SK-N-SH (cell line): ENCODE measurements around the gene PLIN4. TPM values are rescaled to one million over a fixed set of nuclear protein-coding genes. Genes with fewer than 3 reads are reported as not detected.

Source experiments
- CTCF ChIA-PET: fragments of 300-600, 350-600 bp; formaldehyde crosslinking; extraction: SDS; loops from one replicate; lab custom pipeline; 2021; lab: Yijun Ruan, JAX
- POLR2A ChIA-PET: fragments of 350-600 bp; sonication (Branson Sonifier 250); formaldehyde crosslinking; extraction: SDS; loops from one replicate; lab custom pipeline; 2020; ENCODE audit warnings: antibody characterized with exemption, inconsistent platforms; lab: Yijun Ruan, JAX
- DNase-seq: peaks from one replicate; pipeline ENCODE4 v3.0.0; 2012
- H2AFZ ChIP-seq: fragments of 200-600 bp; sonication (generic); 2 replicates; pipeline ENCODE4 v1.8.1; 2016; ENCODE audit warnings: antibody characterized with exemption, mild to moderate bottlenecking, low read depth
- H3F3A ChIP-seq: fragments of 200-600 bp; sonication (generic); replicated peaks from 2 replicates; pipeline ENCODE3; 2016; ENCODE audit warnings: antibody characterized with exemption, mild to moderate bottlenecking; ENCODE audit not compliant: insufficient read depth
- H3K27ac ChIP-seq, 2 experiments: fragments of 200-500 bp in 1 of 2; fragments of 200-600 bp in 1 of 2; sonication (Bioruptor generic) in 1 of 2; sonication (generic), shearing (Covaris generic) in 1 of 2; 2 replicates each; pipeline versions ENCODE4 v1.5.1 to v1.6.1; 2014 to 2016; ENCODE audit warnings: low read depth in 2 of 2, inconsistent platforms in 1 of 2, low read length in 1 of 2, mild to moderate bottlenecking in 1 of 2, mixed read lengths in 1 of 2
- H3K27me3 ChIP-seq: fragments of 200-600 bp; sonication (generic), shearing (Covaris generic); 2 replicates; pipeline ENCODE4 v1.6.1; 2016; ENCODE audit warnings: mixed run types; ENCODE audit not compliant: insufficient read depth
- H3K36me3 ChIP-seq, 2 experiments: fragments of 200-500 bp in 1 of 2; fragments of 200-600 bp in 1 of 2; sonication (Bioruptor generic) in 1 of 2; sonication (generic) in 1 of 2; replicated peaks in 1 of 2; 2 replicates each; pipeline versions ENCODE3 to v1.5.1; 2014 to 2016; ENCODE audit warnings: low read length in 1 of 2, mild to moderate bottlenecking in 1 of 2; ENCODE audit not compliant: insufficient read depth in 2 of 2, control insufficient read depth in 1 of 2
- H3K4me1 ChIP-seq, 2 experiments: fragments of 200-500 bp in 1 of 2; fragments of 200-600 bp in 1 of 2; sonication (Bioruptor generic) in 1 of 2; sonication (generic), shearing (Covaris generic) in 1 of 2; 2 replicates each; pipeline versions ENCODE4 v1.5.1 to v1.6.1; 2014 to 2016; ENCODE audit warnings: low read depth in 1 of 2, low read length in 1 of 2, mixed run types in 1 of 2; ENCODE audit not compliant: insufficient read depth in 2 of 2, control insufficient read depth in 1 of 2
- H3K4me2 ChIP-seq: fragments of 200-600 bp; sonication (generic), shearing (Covaris generic); 2 replicates; pipeline ENCODE4 v1.6.1; 2017; ENCODE audit warnings: mixed run types
- H3K4me3 ChIP-seq, 2 experiments: fragments of 200-500 bp in 1 of 2; fragments of 200-600 bp in 1 of 2; sonication (Bioruptor generic) in 1 of 2; sonication (generic), shearing (Covaris generic) in 1 of 2; 2 replicates each; pipeline versions ENCODE4 v1.5.1 to v1.8.1; 2014 to 2016; ENCODE audit warnings: low read depth in 2 of 2, inconsistent platforms in 1 of 2, low read length in 1 of 2, mild to moderate bottlenecking in 1 of 2, mixed read lengths in 1 of 2, moderate library complexity in 1 of 2
- H3K79me2 ChIP-seq: fragments of 200-600 bp; sonication (generic); 2 replicates; pipeline ENCODE4 v1.8.1; 2017; ENCODE audit warnings: mild to moderate bottlenecking; ENCODE audit not compliant: insufficient read depth
- H3K9ac ChIP-seq: fragments of 200-600 bp; sonication (generic); 2 replicates; pipeline ENCODE4 v1.6.1; 2017; ENCODE audit warnings: mixed run types
- H3K9me2 ChIP-seq: fragments of 200-600 bp; sonication (generic); 2 replicates; pipeline ENCODE4 v1.6.1; 2017; ENCODE audit warnings: mixed run types
- H3K9me3 ChIP-seq: fragments of 200-600 bp; sonication (generic); 2 replicates; pipeline ENCODE4 v1.6.1; 2017; ENCODE audit warnings: mixed run types, mild to moderate bottlenecking, moderate library complexity
- H4K20me1 ChIP-seq: fragments of 200-600 bp; sonication (generic); 2 replicates; pipeline ENCODE4 v1.6.1; 2017; ENCODE audit warnings: mild to moderate bottlenecking, mixed run types; ENCODE audit not compliant: insufficient read depth
- EP300 ChIP-seq, 2 experiments: IDR thresholded peaks; 2 replicates each; pipeline versions ENCODE4 v1.4.0 to v1.6.1; 2012; ENCODE audit warnings: borderline replicate concordance in 1 of 2, low read depth in 1 of 2, low read length in 1 of 2
- EZH2phosphoT487 ChIP-seq: fragments of 200-600 bp; sonication (generic); IDR thresholded peaks from 2 replicates; pipeline ENCODE4 v1.6.1; 2017; ENCODE audit warnings: low read depth, mixed run types, mild to moderate bottlenecking, antibody characterized with exemption, moderate library complexity, borderline replicate concordance
- FOXJ3 ChIP-seq: sonication (generic); formaldehyde crosslinking; IDR thresholded peaks from 2 replicates; pipeline ENCODE4 v1.5.1; 2020; ENCODE audit warnings: mild to moderate bottlenecking, missing genetic modification reagents
- FOXM1 ChIP-seq: IDR thresholded peaks from 2 replicates; pipeline ENCODE4 v1.4.0; 2012; ENCODE audit warnings: low read depth, mild to moderate bottlenecking
- GATA2 ChIP-seq: sonication (generic); formaldehyde crosslinking; IDR thresholded peaks from 2 replicates; pipeline ENCODE4 v1.5.0; 2020; ENCODE audit warnings: mild to moderate bottlenecking, missing genetic modification reagents
- MEF2A ChIP-seq: IDR thresholded peaks from 2 replicates; pipeline ENCODE4 v1.4.0; 2012; ENCODE audit warnings: low read depth, borderline replicate concordance
- NFIC ChIP-seq: IDR thresholded peaks from 2 replicates; pipeline ENCODE4 v1.4.0; 2012; ENCODE audit warnings: borderline replicate concordance
- RAD21 ChIP-seq: IDR thresholded peaks from 2 replicates; pipeline ENCODE4 v1.6.1; 2012; ENCODE audit warnings: mild to moderate bottlenecking, low read length
- RCOR1 ChIP-seq: fragments of 150-350 bp; IDR thresholded peaks from 2 replicates; pipeline ENCODE4 v1.6.1; 2017; ENCODE audit warnings: antibody characterized with exemption, low read length
- TCF12 ChIP-seq: IDR thresholded peaks from 2 replicates; pipeline ENCODE4 v1.4.0; 2012
- YY1 ChIP-seq: IDR thresholded peaks from 2 replicates; pipeline ENCODE4 v1.4.0; 2012; ENCODE audit warnings: low read depth, mild to moderate bottlenecking
- WGBS: methylation state at CpG from one replicate; pipeline ENCODE4 v1.1.6; 2017; ENCODE audit warnings: low lambda C conversion rate; 5-methylcytosine and 5-hydroxymethylcytosine counted together
- polyA plus RNA-seq, 3 experiments: library from polyadenylated mRNA; depleted of rRNA; stranded (reverse); fragments of >200 nt; gene quantifications; 2 replicates each; pipeline ENCODE4 v1.2.3, GENCODE V29; 2012
- TF ChIP-seq, protein P1 (sequence below): IDR thresholded peaks from 2 replicates; pipeline ENCODE4 v1.6.1; 2012; ENCODE audit warnings: mild to moderate bottlenecking, low read depth, low read length, moderate library complexity
- TF ChIP-seq, protein P2 (sequence below): IDR thresholded peaks from 2 replicates; pipeline ENCODE4 v1.4.0; 2012; ENCODE audit warnings: low read depth, borderline replicate concordance

The PLIN4 gene
- polyA plus RNA-seq, 1 of the 3 experiments (the other 2 are of a cell fraction): 0.07 TPM

DNA sequence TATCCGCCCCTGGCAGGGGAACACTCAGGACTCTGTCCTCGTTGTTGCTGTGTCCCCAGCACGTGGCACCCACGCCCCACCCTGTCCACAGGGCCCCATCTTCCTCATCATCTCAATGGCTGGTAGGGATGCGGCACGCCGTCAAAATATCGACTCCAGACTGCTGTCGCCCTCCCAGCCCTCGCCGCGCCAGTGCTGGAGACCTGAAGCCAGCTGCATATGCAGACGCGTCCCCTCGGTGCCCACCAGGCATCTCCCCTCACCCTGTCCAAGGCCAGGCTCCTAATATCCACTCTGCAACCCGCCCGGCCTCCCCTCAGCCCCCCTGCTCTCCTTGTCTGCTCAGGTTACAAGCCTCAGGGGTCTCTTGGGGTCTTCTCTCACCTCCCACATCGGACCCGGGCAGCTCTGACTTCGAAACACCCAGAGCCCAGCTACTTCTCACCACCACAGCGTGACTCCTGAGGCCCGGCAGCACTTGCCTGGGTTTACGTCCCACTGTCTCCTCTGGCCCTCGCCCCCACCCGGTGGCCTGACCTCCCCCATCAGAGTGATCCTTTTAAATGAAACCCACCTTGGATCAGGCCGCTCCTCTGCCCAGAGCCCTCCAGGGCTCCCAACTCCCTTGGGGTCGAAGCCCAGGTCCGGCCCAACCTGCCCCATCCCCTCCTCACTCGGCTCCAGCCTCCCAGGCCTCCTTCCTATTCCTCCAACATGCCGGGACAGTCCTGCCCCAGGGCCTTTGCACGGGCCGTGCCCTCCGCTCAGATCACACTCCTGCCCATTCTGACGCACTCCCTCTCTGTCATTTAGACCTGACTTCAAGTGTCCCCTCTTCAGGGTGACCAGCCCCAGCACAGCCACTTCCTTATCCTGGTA, 12.5 kb downstream of the PLIN4 start:
- H3K4me1 ChIP-seq: 0 out of 4 replicates have a peak, but pooled peaks cover 0 to 7% of the 10 kb centered on the region in 2 experiments
- no peak overlapping the region for H2AFZ ChIP-seq
- no peak overlapping the region for H3K4me2 ChIP-seq
- H3F3A ChIP-seq: peaks cover 3% of the 10 kb centered on the region
- H3K9me2 ChIP-seq: no peaks in the 10 kb centered on the region
- 90% methylated on average over 23 of the region's 34 CpGs for WGBS
- TF ChIP-seq YY1: no peak
- no peak for TF ChIP-seq RCOR1
- no peak for TF ChIP-seq EZH2phosphoT487
- no peak for DNase-seq
- no peak overlapping the region for H3K9ac ChIP-seq
- POLR2A ChIA-PET: interaction anchor here (0.6 kb wide), 1 partner anchor 1155 kb away, joined by 4 read pairs; no protein-coding TSS in a partner anchor
- H3K4me3 ChIP-seq: no peak overlapping the region
- no peaks in the 10 kb centered on the region for H3K27me3 ChIP-seq
- peaks cover 0 to 33% of the 10 kb centered on the region in 2 experiments for H3K36me3 ChIP-seq
- peak overlapping the region in 1 of 2 experiments; percentile 43; a peak in 1 of 4 replicates for H3K27ac ChIP-seq
- no peaks in the 10 kb centered on the region for H3K9me3 ChIP-seq
- no peaks in the 10 kb centered on the region for H3K79me2 ChIP-seq
- CTCF ChIA-PET: interaction anchor here (1.3 to 1.6 kb wide), 2 partner anchors 17 to 19 kb away, joined by 5 read pairs; no protein-coding TSS in a partner anchor
- no peaks in the 10 kb centered on the region for H4K20me1 ChIP-seq

DNA sequence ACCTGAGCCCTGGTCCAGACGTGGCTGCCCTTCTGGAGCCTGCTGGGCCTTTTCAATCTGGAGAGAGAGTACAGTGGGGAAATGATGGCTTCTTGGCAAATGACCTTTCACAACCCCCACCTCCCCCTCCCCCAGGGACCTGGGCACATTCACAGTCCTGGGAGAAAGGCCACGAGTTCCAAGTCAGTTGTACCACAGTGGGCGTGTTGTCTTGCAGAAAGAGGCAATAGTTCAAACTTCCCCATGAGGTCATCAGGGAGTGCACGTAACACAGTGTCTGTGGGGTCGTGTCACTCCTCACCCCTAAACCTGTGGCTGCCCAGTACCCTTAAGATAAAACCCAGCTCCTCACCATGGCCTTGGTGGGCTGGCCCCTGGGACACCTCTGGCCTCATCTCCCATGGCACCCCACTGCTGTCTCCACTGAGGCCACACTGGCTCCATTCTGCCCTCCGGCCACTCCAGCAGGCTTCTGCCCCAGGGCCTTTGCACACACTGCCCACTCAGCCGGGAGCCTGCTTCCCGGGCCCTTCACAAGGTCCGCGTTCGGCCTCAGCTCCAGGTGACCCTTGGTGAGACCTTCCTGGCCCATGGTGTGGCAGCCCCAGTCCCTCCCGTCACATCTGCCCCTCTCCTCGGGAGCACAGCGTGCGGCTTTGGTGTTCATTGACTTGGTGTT, 13.3 kb downstream of the PLIN4 start:
- POLR2A ChIA-PET: interaction anchor here (0.6 kb wide), 1 partner anchor 1155 kb away, joined by 4 read pairs; no protein-coding TSS in a partner anchor
- Histone ChIP-seq H3K27me3 (no peaks in the 10 kb centered on the region), H3K4me3 (no peak overlapping the region), H2AFZ (no peak overlapping the region), H3K27ac (no peak overlapping the region), H3K9me3 (no peaks in the 10 kb centered on the region), H3K4me1 (0 out of 4 replicates have a peak, but pooled peaks cover 0 to 7% of the 10 kb centered on the region in 2 experiments), H3K9ac (no peak overlapping the region), H3K4me2 (no peak overlapping the region), H3K36me3 (peaks cover 0 to 34% of the 10 kb centered on the region in 2 experiments), H3K79me2 (no peaks in the 10 kb centered on the region), H3F3A (peaks cover 3% of the 10 kb centered on the region), H4K20me1 (no peaks in the 10 kb centered on the region), H3K9me2 (no peaks in the 10 kb centered on the region)
- DNase-seq: no peak
- CTCF ChIA-PET: interaction anchor here (0.5 to 4.1 kb wide), 3 partner anchors 19 to 43 kb away, joined by 3 to 24 read pairs (median 5); no protein-coding TSS in a partner anchor
- 98% methylated on average over 9 of the region's 15 CpGs for WGBS
- TF ChIP-seq FOXJ3 (CRISPR knock-in tag): no peak

DNA sequence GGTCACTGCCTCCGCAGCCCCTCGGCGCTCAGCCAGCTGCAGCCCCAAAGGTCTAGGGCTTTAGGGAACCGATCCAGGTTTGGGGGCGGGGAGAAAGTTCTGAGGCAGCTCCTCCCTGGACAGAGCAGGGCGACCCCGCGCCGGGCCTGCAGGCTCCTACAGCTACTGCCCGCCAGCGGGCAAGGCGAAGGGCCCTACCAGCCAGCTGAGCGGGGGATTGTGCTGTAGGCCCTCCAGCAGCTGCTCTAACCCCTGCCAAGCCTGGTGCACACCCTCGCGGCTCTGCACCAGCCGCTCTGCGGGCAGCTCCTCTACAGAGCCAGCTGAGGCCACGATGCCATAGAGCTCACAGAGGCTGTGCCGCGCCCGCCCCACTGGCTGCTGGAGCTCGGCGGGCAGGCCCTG, 14.0 kb downstream of the PLIN4 start:
- H3K79me2 ChIP-seq: no peaks in the 10 kb centered on the region
- H3K36me3 ChIP-seq: peaks cover 0 to 38% of the 10 kb centered on the region in 2 experiments
- CTCF ChIA-PET: interaction anchor here (4.1 kb wide), 1 partner anchor 20 kb away, joined by 24 read pairs; no protein-coding TSS in a partner anchor
- no peaks in the 10 kb centered on the region for H3K9me3 ChIP-seq
- no peak overlapping the region for H3K4me3 ChIP-seq
- no peaks in the 10 kb centered on the region for H4K20me1 ChIP-seq
- no peak overlapping the region for H3K4me2 ChIP-seq
- no peaks in the 10 kb centered on the region for H3K27me3 ChIP-seq
- no peaks in the 10 kb centered on the region for H3K9me2 ChIP-seq
- POLR2A ChIA-PET: interaction anchor here (0.6 to 0.7 kb wide), 2 partner anchors 10 to 1952 kb away, joined by 3 read pairs; no protein-coding TSS in a partner anchor
- WGBS: 100% methylated on average over 2 of the region's 23 CpGs
- no peak overlapping the region for H3K27ac ChIP-seq
- H3F3A ChIP-seq: peaks cover 3% of the 10 kb centered on the region
- H3K4me1 ChIP-seq: 0 out of 4 replicates have a peak, but pooled peaks cover 0 to 7% of the 10 kb centered on the region in 2 experiments
- no peak overlapping the region for H3K9ac ChIP-seq
- no peak overlapping the region for H2AFZ ChIP-seq
- DNase-seq: no peak
- no peak for TF ChIP-seq RAD21
- TF ChIP-seq RCOR1: no peak
- TF ChIP-seq, protein P1, sequence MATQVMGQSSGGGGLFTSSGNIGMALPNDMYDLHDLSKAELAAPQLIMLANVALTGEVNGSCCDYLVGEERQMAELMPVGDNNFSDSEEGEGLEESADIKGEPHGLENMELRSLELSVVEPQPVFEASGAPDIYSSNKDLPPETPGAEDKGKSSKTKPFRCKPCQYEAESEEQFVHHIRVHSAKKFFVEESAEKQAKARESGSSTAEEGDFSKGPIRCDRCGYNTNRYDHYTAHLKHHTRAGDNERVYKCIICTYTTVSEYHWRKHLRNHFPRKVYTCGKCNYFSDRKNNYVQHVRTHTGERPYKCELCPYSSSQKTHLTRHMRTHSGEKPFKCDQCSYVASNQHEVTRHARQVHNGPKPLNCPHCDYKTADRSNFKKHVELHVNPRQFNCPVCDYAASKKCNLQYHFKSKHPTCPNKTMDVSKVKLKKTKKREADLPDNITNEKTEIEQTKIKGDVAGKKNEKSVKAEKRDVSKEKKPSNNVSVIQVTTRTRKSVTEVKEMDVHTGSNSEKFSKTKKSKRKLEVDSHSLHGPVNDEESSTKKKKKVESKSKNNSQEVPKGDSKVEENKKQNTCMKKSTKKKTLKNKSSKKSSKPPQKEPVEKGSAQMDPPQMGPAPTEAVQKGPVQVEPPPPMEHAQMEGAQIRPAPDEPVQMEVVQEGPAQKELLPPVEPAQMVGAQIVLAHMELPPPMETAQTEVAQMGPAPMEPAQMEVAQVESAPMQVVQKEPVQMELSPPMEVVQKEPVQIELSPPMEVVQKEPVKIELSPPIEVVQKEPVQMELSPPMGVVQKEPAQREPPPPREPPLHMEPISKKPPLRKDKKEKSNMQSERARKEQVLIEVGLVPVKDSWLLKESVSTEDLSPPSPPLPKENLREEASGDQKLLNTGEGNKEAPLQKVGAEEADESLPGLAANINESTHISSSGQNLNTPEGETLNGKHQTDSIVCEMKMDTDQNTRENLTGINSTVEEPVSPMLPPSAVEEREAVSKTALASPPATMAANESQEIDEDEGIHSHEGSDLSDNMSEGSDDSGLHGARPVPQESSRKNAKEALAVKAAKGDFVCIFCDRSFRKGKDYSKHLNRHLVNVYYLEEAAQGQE: no peak
- no peak for TF ChIP-seq MEF2A
- TF ChIP-seq TCF12: no peak
- no peak for TF ChIP-seq FOXM1
- TF ChIP-seq, protein P2, sequence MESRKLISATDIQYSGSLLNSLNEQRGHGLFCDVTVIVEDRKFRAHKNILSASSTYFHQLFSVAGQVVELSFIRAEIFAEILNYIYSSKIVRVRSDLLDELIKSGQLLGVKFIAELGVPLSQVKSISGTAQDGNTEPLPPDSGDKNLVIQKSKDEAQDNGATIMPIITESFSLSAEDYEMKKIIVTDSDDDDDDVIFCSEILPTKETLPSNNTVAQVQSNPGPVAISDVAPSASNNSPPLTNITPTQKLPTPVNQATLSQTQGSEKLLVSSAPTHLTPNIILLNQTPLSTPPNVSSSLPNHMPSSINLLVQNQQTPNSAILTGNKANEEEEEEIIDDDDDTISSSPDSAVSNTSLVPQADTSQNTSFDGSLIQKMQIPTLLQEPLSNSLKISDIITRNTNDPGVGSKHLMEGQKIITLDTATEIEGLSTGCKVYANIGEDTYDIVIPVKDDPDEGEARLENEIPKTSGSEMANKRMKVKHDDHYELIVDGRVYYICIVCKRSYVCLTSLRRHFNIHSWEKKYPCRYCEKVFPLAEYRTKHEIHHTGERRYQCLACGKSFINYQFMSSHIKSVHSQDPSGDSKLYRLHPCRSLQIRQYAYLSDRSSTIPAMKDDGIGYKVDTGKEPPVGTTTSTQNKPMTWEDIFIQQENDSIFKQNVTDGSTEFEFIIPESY: no peak
- TF ChIP-seq NFIC: no peak
- TF ChIP-seq GATA2 (CRISPR knock-in tag): no peak
- no peak for TF ChIP-seq EP300 (IDR thresholded peaks at IDR 0.05; ENCODE audit: borderline replicate concordance in 1 of 2, low read depth in 1 of 2, low read length in 1 of 2)
